HG03097 (cell line): Measurements from ENCODE around the gene SLC5A4.
"Not testable (repeated sequence)": the region's sequence is repeated elsewhere in the genome, so short reads cannot be mapped to it uniquely, and the experiment has no call there.

ENCODE experiments used
- ATAC-seq: cut with Tn5 transposase; IDR thresholded peaks from one replicate; pipeline ENCODE4 v1.9.1; 2021; ENCODE audit not compliant: unreplicated experiment, low FRiP score

SLC5A4 gene

GRCh38 chr22:32255217-32255616 is at the start of gene SLC5A4:
Gene SLC5A4, minus strand, starts transcription at chr22:32255347. Its CDS starts 18 bp downstream, at chr22:32255329.
- ATAC-seq: no peak

GRCh38 chr22:32293921-32294320 is 38.8 kb upstream of the SLC5A4 start:
- ATAC-seq: not testable (repeated sequence)

GRCh38 chr22:32286290-32286840 is 31.2 kb upstream of the SLC5A4 start:
- no peak for ATAC-seq

GRCh38 chr22:32281072-32281471 is 25.9 kb upstream of the SLC5A4 start:
- no peak for ATAC-seq

- ATAC-seq: not testable (repeated sequence)
Measured at GRCh38 chr22:32275353-32275752, 20.2 kb upstream of the SLC5A4 start.

GRCh38 chr22:32271389-32271788 is 16.2 kb upstream of the SLC5A4 start:
- ATAC-seq: no peak

GRCh38 chr22:32270641-32271369 is 15.7 kb upstream of the SLC5A4 start:
- ATAC-seq: no peak

GRCh38 chr22:32269316-32269715 is 14.2 kb upstream of the SLC5A4 start:
- no peak for ATAC-seq

GRCh38 chr22:32267011-32267410 is 11.9 kb upstream of the SLC5A4 start:
- ATAC-seq: no peak

- no peak for ATAC-seq
Measured at GRCh38 chr22:32265882-32266767, 11.0 kb upstream of the SLC5A4 start.

- ATAC-seq: not testable (repeated sequence)
Measured at GRCh38 chr22:32263678-32264077, 8.5 kb upstream of the SLC5A4 start.

- no peak for ATAC-seq
Measured at GRCh38 chr22:32261306-32261705, 6.2 kb upstream of the SLC5A4 start.

- no peak for ATAC-seq
Measured at GRCh38 chr22:32258791-32259190, 3.6 kb upstream of the SLC5A4 start.

GRCh38 chr22:32255726-32256125 is 579 bp upstream of the SLC5A4 start:
- ATAC-seq: no peak

GRCh38 chr22:32249231-32249630 is 5.9 kb downstream of the SLC5A4 start:
- ATAC-seq: no peak

- ATAC-seq: no peak
Measured at GRCh38 chr22:32248276-32248675, 6.9 kb downstream of the SLC5A4 start.

GRCh38 chr22:32246166-32246565 is 9.0 kb downstream of the SLC5A4 start:
- ATAC-seq: no peak

- no peak for ATAC-seq
Measured at GRCh38 chr22:32245042-32245441, 10.1 kb downstream of the SLC5A4 start.

- ATAC-seq: no peak
Measured at GRCh38 chr22:32244547-32244946, 10.6 kb downstream of the SLC5A4 start.

GRCh38 chr22:32240461-32240860 is 14.7 kb downstream of the SLC5A4 start:
- ATAC-seq: no peak

GRCh38 chr22:32237906-32238305 is 17.2 kb downstream of the SLC5A4 start:
- no peak for ATAC-seq
